ENCODE measurements around the gene GRWD1. TPM values are rescaled to one million over a fixed set of nuclear protein-coding genes. Genes with fewer than 3 reads are reported as not detected.

Gene GRWD1
- total RNA-seq: 13.6 TPM
- polyA plus RNA-seq: 22.2 TPM

DNA sequence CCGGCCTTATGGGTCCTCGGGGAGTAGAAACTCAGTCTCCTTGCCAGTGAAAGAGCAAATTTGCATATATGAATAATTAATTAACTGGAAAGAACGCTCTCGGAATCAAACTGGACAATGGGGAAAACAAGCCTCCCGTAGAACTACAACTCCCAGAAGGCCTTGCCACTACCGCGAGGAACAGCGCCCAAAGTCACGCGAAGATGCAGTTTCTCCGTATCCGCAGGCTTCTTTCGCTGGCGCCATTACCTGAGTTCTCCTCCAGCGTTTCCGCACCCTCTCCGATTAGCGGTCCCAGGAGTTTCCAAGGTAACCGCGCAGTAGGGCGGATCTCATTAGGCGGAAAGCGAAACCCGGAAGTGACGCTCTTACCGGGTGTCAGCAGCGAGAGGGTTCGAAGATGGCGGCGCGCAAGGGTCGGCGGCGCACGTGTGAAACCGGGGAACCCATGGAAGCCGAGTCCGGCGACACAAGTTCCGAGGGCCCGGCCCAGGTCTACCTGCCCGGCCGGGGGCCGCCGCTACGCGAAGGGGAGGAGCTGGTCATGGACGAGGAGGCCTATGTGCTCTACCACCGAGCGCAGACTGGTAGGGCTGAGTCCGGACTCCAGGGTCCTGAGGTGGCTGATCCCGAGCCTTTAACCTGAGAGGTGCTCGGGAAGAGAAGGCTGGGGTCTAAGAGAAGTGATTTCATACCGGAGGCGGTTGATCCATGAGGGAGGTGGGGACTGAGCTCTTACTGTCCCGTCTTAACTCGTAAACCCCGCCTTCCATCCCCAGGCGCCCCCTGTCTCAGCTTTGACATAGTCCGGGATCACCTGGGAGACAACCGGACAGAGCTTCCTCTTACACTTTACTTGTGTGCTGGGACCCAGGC lies at the start of gene GRWD1:
Gene GRWD1, plus strand, starts transcription at position 378 of the 876 bp plus-strand sequence. Its CDS starts 23 bp downstream, at position 401.
- no peaks in the 10 kb centered on the region for H3K4me1 ChIP-seq (ENCODE audit: insufficient read depth)
- under 1% methylated on average over 61 of the region's 61 CpGs for WGBS
- DNase-seq (ENCODE audit: extremely low spot score): peak; percentile 96
- no peaks in the 10 kb centered on the region for H3K36me3 ChIP-seq (ENCODE audit: insufficient read depth)
- peak within 1 kb of the TSS; percentile 74 for H3K27ac ChIP-seq (ENCODE audit: low read depth)
- peak within 1 kb of the TSS; percentile 83 for H3K4me3 ChIP-seq (ENCODE audit: low read depth, low read length)

GRCh38 chr19:48396016-48396823 lies 49.6 kb upstream of the GRWD1 start:
- Histone ChIP-seq H3K27ac (ENCODE audit: low read depth) (no peak overlapping the region), H3K4me3 (ENCODE audit: low read depth, low read length) (no peak overlapping the region), H3K4me1 (ENCODE audit: insufficient read depth) (peaks cover 1% of the 10 kb centered on the region), H3K36me3 (ENCODE audit: insufficient read depth) (no peaks in the 10 kb centered on the region)
- no peak for DNase-seq (ENCODE audit: extremely low spot score)
- 56% methylated on average over 24 of the region's 24 CpGs for WGBS

DNA sequence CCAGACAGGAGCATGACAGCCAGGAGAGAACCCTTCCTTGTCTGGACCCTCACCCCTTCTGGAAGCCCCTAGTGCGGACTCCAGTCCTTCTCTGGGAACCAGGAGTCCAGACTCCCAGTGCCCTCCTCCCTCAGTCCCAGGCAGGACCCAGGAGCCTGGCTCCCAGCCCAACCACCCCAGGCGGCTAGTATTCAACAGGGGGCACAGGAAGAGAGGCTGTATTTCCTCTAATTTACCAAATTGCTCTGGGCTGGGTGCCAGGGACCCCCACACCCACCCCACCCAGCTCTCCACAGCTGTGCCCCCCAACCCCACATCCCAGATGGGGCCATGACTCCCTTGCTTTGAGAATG lies 49.0 kb upstream of the GRWD1 start:
- H3K36me3 ChIP-seq (ENCODE audit: insufficient read depth): no peaks in the 10 kb centered on the region
- H3K4me3 ChIP-seq (ENCODE audit: low read depth, low read length): no peak overlapping the region
- peaks cover 1% of the 10 kb centered on the region for H3K4me1 ChIP-seq (ENCODE audit: insufficient read depth)
- no peak for DNase-seq (ENCODE audit: extremely low spot score)
- WGBS: 59% methylated on average over 2 of the region's 2 CpGs
- H3K27ac ChIP-seq (ENCODE audit: low read depth): no peak overlapping the region

DNA sequence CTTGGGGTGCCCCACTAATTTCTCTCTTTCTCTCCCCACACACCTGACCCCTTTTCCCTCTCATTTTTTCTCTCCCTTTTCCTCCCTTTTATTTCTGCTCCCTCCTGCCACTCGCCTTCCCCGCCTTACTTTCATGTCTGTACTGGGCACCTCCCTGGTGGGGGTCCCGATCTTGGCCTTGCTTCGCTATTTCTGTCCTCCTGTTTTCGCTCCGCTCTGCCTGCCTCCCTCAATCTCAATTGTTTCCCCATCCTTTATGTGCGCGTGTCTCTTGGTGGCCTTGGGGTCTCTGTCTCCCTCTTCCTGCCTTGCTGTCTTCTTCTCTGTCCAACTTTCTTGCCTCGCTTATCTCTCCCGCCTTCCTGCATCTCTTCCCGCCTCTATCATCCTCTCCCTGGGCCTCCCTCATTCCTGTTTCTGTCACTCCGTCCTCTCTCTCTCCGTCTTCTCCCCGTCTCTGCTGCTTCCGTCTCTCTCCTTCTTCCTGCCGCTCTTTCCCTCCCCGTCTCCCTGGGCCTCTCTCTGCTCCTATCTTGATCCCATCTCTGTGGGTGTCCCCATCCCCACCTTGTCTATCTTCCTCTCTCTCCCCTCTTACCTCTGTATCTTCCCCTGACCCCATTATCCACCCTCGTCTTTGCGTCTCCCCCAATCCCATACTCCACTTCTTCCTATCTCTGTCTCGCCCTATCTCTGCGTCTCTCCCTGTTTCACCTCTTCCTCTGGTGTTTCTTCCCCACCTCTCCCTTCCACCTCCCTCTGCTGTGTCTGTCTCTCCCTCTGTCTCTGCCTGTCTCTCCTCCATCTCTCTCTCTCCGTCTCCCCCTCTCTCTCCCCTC lies 48.3 kb upstream of the GRWD1 start:
- 53% methylated on average over 22 of the region's 22 CpGs for WGBS
- DNase-seq (ENCODE audit: extremely low spot score): no peak
- Histone ChIP-seq H3K4me3 (ENCODE audit: low read depth, low read length) (no peak overlapping the region), H3K27ac (ENCODE audit: low read depth) (no peak overlapping the region), H3K36me3 (ENCODE audit: insufficient read depth) (no peaks in the 10 kb centered on the region), H3K4me1 (ENCODE audit: insufficient read depth) (peaks cover 1% of the 10 kb centered on the region)

- H3K4me3 ChIP-seq (ENCODE audit: low read depth, low read length): peak overlapping the region; percentile 41
- H3K27ac ChIP-seq (ENCODE audit: low read depth): no peak overlapping the region
- DNase-seq (ENCODE audit: extremely low spot score): no peak
- H3K36me3 ChIP-seq (ENCODE audit: insufficient read depth): no peaks in the 10 kb centered on the region
- peaks cover 1% of the 10 kb centered on the region for H3K4me1 ChIP-seq (ENCODE audit: insufficient read depth)
- 5% methylated on average over 17 of the region's 17 CpGs for WGBS
Observed at GRCh38 chr19:48398102-48398374, 47.7 kb upstream of the GRWD1 start.

- H3K4me1 ChIP-seq (ENCODE audit: insufficient read depth): peaks cover 1% of the 10 kb centered on the region
- no peak overlapping the region for H3K27ac ChIP-seq (ENCODE audit: low read depth)
- 6% methylated on average over 104 of the region's 104 CpGs for WGBS
- H3K36me3 ChIP-seq (ENCODE audit: insufficient read depth): no peaks in the 10 kb centered on the region
- DNase-seq (ENCODE audit: extremely low spot score): no peak
- H3K4me3 ChIP-seq (ENCODE audit: low read depth, low read length): peak overlapping the region; percentile 41
Observed at GRCh38 chr19:48398375-48399235, 47.2 kb upstream of the GRWD1 start.

- no peak overlapping the region for H3K4me3 ChIP-seq (ENCODE audit: low read depth, low read length)
- peaks cover 1% of the 10 kb centered on the region for H3K4me1 ChIP-seq (ENCODE audit: insufficient read depth)
- 43% methylated on average over 14 of the region's 14 CpGs for WGBS
- H3K36me3 ChIP-seq (ENCODE audit: insufficient read depth): no peaks in the 10 kb centered on the region
- no peak overlapping the region for H3K27ac ChIP-seq (ENCODE audit: low read depth)
- no peak for DNase-seq (ENCODE audit: extremely low spot score)
Observed at GRCh38 chr19:48400018-48400742, 45.6 kb upstream of the GRWD1 start.

DNA sequence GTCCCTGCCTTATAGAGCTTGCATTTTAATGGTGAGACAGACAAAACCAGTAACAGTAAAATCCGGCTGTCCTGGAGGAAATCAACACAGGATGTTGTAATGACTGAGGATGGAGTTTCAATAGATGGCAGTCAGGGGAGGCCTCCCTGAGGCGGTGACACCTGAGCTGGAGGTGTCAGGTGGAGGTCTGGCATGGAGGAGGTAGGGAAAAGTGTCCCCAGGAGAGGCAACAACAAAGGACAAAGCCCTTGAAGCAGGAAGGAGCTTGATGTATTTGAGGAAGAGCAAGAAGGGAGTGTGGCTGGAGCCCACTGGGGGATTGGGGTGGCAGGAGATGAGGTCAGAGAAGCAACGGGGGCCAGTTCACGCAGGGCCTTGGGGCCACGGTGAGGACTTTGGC lies 44.5 kb upstream of the GRWD1 start:
- WGBS: 79% methylated on average over 5 of the region's 5 CpGs
- DNase-seq (ENCODE audit: extremely low spot score): no peak
- H3K36me3 ChIP-seq (ENCODE audit: insufficient read depth): no peaks in the 10 kb centered on the region
- peaks cover 1% of the 10 kb centered on the region for H3K4me1 ChIP-seq (ENCODE audit: insufficient read depth)
- H3K4me3 ChIP-seq (ENCODE audit: low read depth, low read length): no peak overlapping the region
- H3K27ac ChIP-seq (ENCODE audit: low read depth): no peak overlapping the region

GRCh38 chr19:48403606-48404005 lies 42.2 kb upstream of the GRWD1 start:
- Histone ChIP-seq H3K36me3 (ENCODE audit: insufficient read depth) (no peaks in the 10 kb centered on the region), H3K4me3 (ENCODE audit: low read depth, low read length) (no peak overlapping the region), H3K27ac (ENCODE audit: low read depth) (no peak overlapping the region), H3K4me1 (ENCODE audit: insufficient read depth) (peaks cover 1% of the 10 kb centered on the region)
- DNase-seq (ENCODE audit: extremely low spot score): no peak
- 37% methylated on average over 3 of the region's 3 CpGs for WGBS

DNA sequence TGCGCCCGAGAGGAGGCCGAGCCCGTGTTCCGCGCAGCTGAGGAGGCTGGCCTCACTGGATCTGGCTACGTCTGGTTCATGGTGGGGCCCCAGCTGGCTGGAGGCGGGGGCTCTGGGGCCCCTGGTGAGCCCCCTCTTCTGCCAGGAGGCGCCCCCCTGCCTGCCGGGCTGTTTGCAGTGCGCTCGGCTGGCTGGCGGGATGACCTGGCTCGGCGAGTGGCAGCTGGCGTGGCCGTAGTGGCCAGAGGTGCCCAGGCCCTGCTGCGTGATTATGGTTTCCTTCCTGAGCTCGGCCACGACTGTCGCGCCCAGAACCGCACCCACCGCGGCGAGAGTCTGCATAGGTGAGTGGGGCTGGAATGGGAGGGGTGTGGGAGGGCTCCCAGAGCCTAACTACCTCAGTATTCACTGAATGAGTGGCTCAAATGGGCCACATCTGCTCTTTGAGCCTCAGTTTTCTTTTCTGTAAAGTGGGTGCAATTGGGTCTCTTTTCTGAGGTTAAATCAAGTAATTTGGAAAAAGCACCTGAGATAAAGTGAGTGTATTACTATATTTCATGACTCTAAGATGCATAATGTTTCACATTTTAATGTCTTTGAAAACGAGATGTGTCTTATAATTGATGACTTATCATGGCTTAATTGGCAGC lies 40.6 kb upstream of the GRWD1 start:
- 93% methylated on average over 27 of the region's 27 CpGs for WGBS
- no peak overlapping the region for H3K4me3 ChIP-seq (ENCODE audit: low read depth, low read length)
- H3K4me1 ChIP-seq (ENCODE audit: insufficient read depth): no peaks in the 10 kb centered on the region
- no peak overlapping the region for H3K27ac ChIP-seq (ENCODE audit: low read depth)
- no peaks in the 10 kb centered on the region for H3K36me3 ChIP-seq (ENCODE audit: insufficient read depth)
- no peak for DNase-seq (ENCODE audit: extremely low spot score)

- no peak overlapping the region for H3K4me3 ChIP-seq (ENCODE audit: low read depth, low read length)
- WGBS: 81% methylated on average over 13 of the region's 13 CpGs
Observed at GRCh38 chr19:48405850-48406249, 39.9 kb upstream of the GRWD1 start.

More at GRCh38 chr19:48405850-48406249, 39.9 kb upstream of the GRWD1 start:
- Histone ChIP-seq H3K36me3 (ENCODE audit: insufficient read depth) (no peaks in the 10 kb centered on the region), H3K27ac (ENCODE audit: low read depth) (no peak overlapping the region), H3K4me1 (ENCODE audit: insufficient read depth) (no peaks in the 10 kb centered on the region)
- DNase-seq (ENCODE audit: extremely low spot score): no peak

Measured in urinary bladder (tissue), 4 donors.